Erythroblast (primary cell): ENCODE results near the gene TSPAN9.

Experiments used
- DNase-seq, 2 experiments: peaks; one replicate each; lab custom pipeline; 2025; lab: John Stamatoyannopoulos, UW
- GATA1 ChIP-seq: IDR thresholded peaks from 2 replicates; pipeline ENCODE4 v1.6.1; 2011; ENCODE audit warnings: low read depth, mild to moderate bottlenecking, control low read depth, low read length, moderate library complexity
- POLR2A ChIP-seq: IDR thresholded peaks from 2 replicates; pipeline ENCODE4 v1.6.1; 2011; ENCODE audit warnings: mild to moderate bottlenecking, low read length

The TSPAN9 gene

GRCh38 chr12:3136641-3137267 is 59.6 kb downstream of the TSPAN9 start:
- TF ChIP-seq GATA1 (no peak), POLR2A (no peak)

DNA sequence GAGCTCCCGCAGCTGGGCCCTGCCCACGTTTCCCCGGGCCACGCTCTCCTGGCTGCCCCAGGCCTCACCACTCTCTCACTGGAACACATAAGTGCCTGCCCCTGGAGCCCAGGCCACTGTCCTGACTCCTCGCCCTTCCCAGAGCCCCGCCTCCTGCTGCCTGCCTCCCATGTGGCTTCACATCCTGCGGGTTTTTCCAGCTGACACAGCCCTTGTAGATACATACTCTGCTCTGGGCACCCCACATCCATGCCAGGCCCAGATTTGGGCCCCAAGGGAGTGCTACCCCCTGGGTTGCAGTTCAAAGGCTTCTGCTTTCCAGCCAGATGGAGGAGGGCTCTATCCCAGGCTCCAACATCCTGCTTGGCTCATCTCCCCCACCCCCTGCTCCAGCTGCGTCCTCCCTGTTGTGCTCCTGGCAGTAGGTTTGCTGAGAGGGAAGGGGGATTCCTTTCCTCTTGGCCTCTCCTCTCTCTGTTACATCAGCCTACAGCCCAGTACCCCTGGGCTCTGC is 60.1 kb downstream of the TSPAN9 start:
- TF ChIP-seq GATA1 = no peak
- TF ChIP-seq POLR2A = no peak

More at GRCh38 chr12:3136641-3137267, 59.6 kb downstream of the TSPAN9 start:
- no peak for DNase-seq

GRCh38 chr12:3137814-3138445 is 60.8 kb downstream of the TSPAN9 start:
- TF ChIP-seq GATA1 (no peak), POLR2A (no peak)
- no peak for DNase-seq

More for the DNA sequence above, 60.1 kb downstream of the TSPAN9 start:
- DNase-seq = no peak

GRCh38 chr12:3138941-3139511 is 61.8 kb downstream of the TSPAN9 start:
- no peak for TF ChIP-seq GATA1
- TF ChIP-seq POLR2A = no peak
- no peak for DNase-seq

- no peak for DNase-seq
- TF ChIP-seq POLR2A (no peak), GATA1 (no peak)
These were observed 62.6 kb downstream of the TSPAN9 start for GRCh38 chr12:3139760-3140159.

DNA sequence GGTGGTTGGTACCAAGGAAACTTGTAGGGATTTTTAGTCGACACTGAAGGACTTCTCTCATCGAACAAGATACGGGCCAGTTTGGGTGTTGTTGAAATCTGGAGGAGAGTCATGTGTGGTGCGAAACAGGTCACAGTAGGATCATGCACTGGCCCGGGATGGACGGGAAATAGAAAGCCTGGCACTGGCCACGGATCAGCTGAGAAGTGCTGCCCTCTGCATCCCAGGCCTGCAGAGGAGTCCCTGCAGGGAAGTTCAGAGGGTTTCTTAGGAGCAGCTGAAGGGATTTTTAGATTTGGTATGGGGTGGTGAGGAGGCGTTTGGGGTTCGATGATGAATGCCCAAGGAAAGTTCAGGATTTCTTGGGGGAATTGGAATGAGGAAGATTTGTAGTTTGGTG is 63.1 kb downstream of the TSPAN9 start:
- DNase-seq = no peak
- no peak for TF ChIP-seq GATA1
- TF ChIP-seq POLR2A = no peak

- no peak for TF ChIP-seq GATA1
- no peak for TF ChIP-seq POLR2A
- DNase-seq = no peak
These were observed 64.5 kb downstream of the TSPAN9 start for GRCh38 chr12:3141339-3142321.

GRCh38 chr12:3142386-3142785 is 65.2 kb downstream of the TSPAN9 start:
- DNase-seq = no peak
- TF ChIP-seq POLR2A (no peak), GATA1 (no peak)

DNA sequence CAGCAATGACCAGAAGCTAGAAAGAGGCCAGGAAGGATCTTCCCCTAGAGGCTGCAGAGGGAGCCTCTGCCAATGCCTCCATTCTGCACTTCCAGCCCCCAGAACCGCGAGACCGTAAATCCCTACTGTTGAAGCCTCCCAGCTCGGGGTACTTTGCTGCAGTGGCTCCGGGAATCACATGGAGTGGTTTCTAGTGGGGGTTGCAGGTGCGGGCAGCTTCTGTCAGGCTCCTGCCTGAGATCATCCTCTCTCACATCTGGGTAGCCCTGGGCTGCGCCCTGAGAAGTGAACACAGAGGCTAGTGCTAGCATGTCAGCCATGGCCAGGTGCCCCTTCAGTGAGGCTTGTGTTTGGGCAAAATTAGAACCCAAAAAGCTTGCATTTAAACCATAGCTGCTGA is 67.3 kb downstream of the TSPAN9 start:
- TF ChIP-seq GATA1 (no peak), POLR2A (no peak)

GRCh38 chr12:3145033-3145432 is 67.9 kb downstream of the TSPAN9 start:
- TF ChIP-seq POLR2A = no peak
- no peak for TF ChIP-seq GATA1
- no peak for DNase-seq

More for the DNA sequence above, 67.3 kb downstream of the TSPAN9 start:
- no peak for DNase-seq

DNA sequence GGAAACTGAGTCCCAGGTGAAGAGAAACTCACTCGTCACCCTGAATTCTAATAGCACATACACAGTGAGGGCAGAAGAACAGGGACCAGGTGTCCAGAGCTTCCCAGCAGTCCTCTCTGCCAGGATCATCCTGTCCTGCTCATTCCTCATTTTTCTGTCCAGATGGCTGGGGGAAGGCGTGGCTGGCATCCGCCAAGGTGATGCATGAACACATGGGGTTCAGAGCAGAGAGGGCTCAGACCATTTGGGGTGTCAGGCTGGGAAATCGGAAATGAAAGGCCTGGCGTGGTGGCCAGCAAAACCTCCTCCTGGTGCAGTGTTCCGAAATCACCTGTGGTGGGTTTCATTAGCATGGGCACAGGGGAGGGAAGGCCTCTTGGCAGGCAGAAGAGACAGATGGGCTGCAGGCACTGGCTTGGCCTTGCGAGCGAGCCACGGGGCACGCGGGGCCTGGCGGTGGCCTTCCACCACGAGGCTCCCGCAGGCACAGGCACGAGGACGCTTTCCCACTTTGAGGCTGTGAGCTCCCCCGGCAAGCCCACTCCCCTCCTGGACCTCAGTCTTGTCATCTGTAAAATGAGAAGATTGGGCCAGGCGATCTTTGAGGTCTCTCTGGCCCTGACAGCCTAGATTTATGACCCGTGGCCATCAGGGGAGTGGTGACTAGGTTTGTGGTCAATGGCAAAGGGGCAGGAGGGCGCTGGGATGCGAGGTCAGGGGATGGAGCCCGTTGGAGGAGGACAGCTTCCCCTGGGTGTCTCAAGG is 68.5 kb downstream of the TSPAN9 start:
- TF ChIP-seq GATA1 (no peak), POLR2A (no peak)

GRCh38 chr12:3147260-3147659 is 70.1 kb downstream of the TSPAN9 start:
- TF ChIP-seq POLR2A = no peak
- TF ChIP-seq GATA1 = no peak
- no peak for DNase-seq

More for the DNA sequence above, 68.5 kb downstream of the TSPAN9 start:
- DNase-seq = no peak
